Measurements from ENCODE around the gene DTX1.

DNA sequence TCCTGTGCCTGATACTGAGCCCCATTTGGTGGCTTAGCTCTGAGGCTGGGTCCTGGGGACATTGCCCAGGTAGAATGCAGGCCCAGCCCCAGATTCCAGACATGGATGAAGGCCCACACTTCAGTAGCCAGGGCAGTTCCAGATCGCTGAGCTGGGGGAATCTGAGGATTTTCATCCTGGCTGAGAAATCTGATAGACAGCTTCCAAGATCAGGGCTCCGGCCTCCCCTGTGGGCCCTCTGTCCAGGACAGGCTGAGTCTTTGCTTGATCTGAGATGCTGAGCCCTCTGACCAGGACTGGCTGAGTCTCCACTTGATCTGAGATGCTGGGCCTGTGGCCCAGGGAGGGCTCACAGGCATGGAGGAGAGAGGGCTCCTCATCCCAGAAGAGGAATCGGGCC lies 82.3 kb downstream of the DTX1 start:
- no peak for TF ChIP-seq SUZ12 (IDR thresholded peaks at IDR 0.05; ENCODE audit: extremely low read depth, insufficient read depth, insufficient read length)
- no peak for TF ChIP-seq YY1 (IDR thresholded peaks at IDR 0.05; ENCODE audit: insufficient read depth, insufficient read length)
- no peak for TF ChIP-seq ZNF274 (IDR thresholded peaks at IDR 0.05; ENCODE audit: low read depth, low read length)

All from NT2/D1 (cell line).